Measurements from ENCODE around the gene CPXM1. TPM values are rescaled to one million over a fixed set of nuclear protein-coding genes. Genes with fewer than 3 reads are reported as not detected.

CPXM1 gene
- total and polyA plus RNA-seq, 4 donors, result 1.5 to 29.1 (median 4.2) TPM

GRCh38 chr20:2838170-2838797 lies 37.9 kb upstream of the CPXM1 start:
- Histone ChIP-seq H3K4me3 (no peak overlapping the region), H3K27ac (ENCODE audit: low read depth in 1 of 2, low read length in 1 of 2) (no peak overlapping the region), H3K36me3 (ENCODE audit: control insufficient read depth in 4 of 4, insufficient read depth in 4 of 4, low read length in 4 of 4) (peaks cover 0 to 10% (median 6%) of the 10 kb centered on the region in 4 donors), H3K27me3 (ENCODE audit: control insufficient read depth in 3 of 3, insufficient read depth in 3 of 3, low read length in 2 of 3) (no peaks in the 10 kb centered on the region), H3K4me1 (ENCODE audit: control insufficient read depth in 5 of 5, insufficient read depth in 5 of 5, low read length in 5 of 5) (peaks cover 2 to 16% (median 6%) of the 10 kb centered on the region in 5 donors), H3K9ac (ENCODE audit: insufficient read depth in 1 of 2, low read length in 2 of 2) (no peak overlapping the region), H3K9me3 (ENCODE audit: control insufficient read depth in 4 of 4, insufficient read depth in 3 of 4, low read length in 3 of 4) (no peaks in the 10 kb centered on the region)
- TF ChIP-seq CTCF (IDR thresholded peaks at IDR 0.05; ENCODE audit: control extremely low read depth, extremely low read depth), result no peak
- 97 to 98% methylated on average over 19 of the region's 19 CpGs for WGBS, 2 donors
- ATAC-seq (ENCODE audit: insufficient read depth, low FRiP score) (no peak), DNase-seq (no peak)

GRCh38 chr20:2837221-2837960 lies 37.0 kb upstream of the CPXM1 start:
- ATAC-seq (ENCODE audit: insufficient read depth, low FRiP score) (no peak), DNase-seq (no peak)
- Histone ChIP-seq H3K9me3 (ENCODE audit: control insufficient read depth in 4 of 4, insufficient read depth in 3 of 4, low read length in 3 of 4) (no peaks in the 10 kb centered on the region), H3K9ac (ENCODE audit: insufficient read depth in 1 of 2, low read length in 2 of 2) (no peak overlapping the region), H3K4me1 (ENCODE audit: control insufficient read depth in 5 of 5, insufficient read depth in 5 of 5, low read length in 5 of 5) (peaks cover 2 to 16% (median 6%) of the 10 kb centered on the region in 5 donors), H3K4me3 (no peak overlapping the region), H3K27me3 (ENCODE audit: control insufficient read depth in 3 of 3, insufficient read depth in 3 of 3, low read length in 2 of 3) (no peaks in the 10 kb centered on the region), H3K27ac (ENCODE audit: low read depth in 1 of 2, low read length in 1 of 2) (no peak overlapping the region), H3K36me3 (ENCODE audit: control insufficient read depth in 4 of 4, insufficient read depth in 4 of 4, low read length in 4 of 4) (peaks cover 0 to 10% (median 6%) of the 10 kb centered on the region in 4 donors)
- WGBS, 2 donors, result 86 to 88% methylated on average over 6 of the region's 6 CpGs
- TF ChIP-seq CTCF (IDR thresholded peaks at IDR 0.05; ENCODE audit: control extremely low read depth, extremely low read depth), result no peak

- ATAC-seq (ENCODE audit: insufficient read depth, low FRiP score) (no peak), DNase-seq (no peak)
- no peak overlapping the region for H3K9ac ChIP-seq (ENCODE audit: insufficient read depth in 1 of 2, low read length in 2 of 2)
- H3K9me3 ChIP-seq (ENCODE audit: control insufficient read depth in 4 of 4, insufficient read depth in 3 of 4, low read length in 3 of 4), result no peaks in the 10 kb centered on the region
- no peak for TF ChIP-seq CTCF (IDR thresholded peaks at IDR 0.05; ENCODE audit: control extremely low read depth, extremely low read depth)
- H3K36me3 ChIP-seq (ENCODE audit: control insufficient read depth in 4 of 4, insufficient read depth in 4 of 4, low read length in 4 of 4), result peaks cover 0 to 10% (median 6%) of the 10 kb centered on the region in 4 donors
- H3K4me3 ChIP-seq, result no peak overlapping the region
- peaks cover 0 to 11% (median 6%) of the 10 kb centered on the region in 5 donors for H3K4me1 ChIP-seq (ENCODE audit: control insufficient read depth in 5 of 5, insufficient read depth in 5 of 5, low read length in 5 of 5)
- WGBS, 2 donors, result 91 to 95% methylated on average over 5 of the region's 5 CpGs
- H3K27ac ChIP-seq (ENCODE audit: low read depth in 1 of 2, low read length in 1 of 2), result no peak overlapping the region
- H3K27me3 ChIP-seq (ENCODE audit: control insufficient read depth in 3 of 3, insufficient read depth in 3 of 3, low read length in 2 of 3), result no peaks in the 10 kb centered on the region
Measured at GRCh38 chr20:2836035-2836434, 35.6 kb upstream of the CPXM1 start.

Data from lung (tissue), 12 donors.